K562 (cell line): ENCODE measurements around the gene MALRD1. TPM values are rescaled to one million over a fixed set of nuclear protein-coding genes. Genes with fewer than 3 reads are reported as not detected.

Experiments used
- ATAC-seq: fragments of 200-7000 bp; cut with Tn5 transposase; 3 replicates; pipeline ENCODE4 v1.9.1; 2020; ENCODE audit warnings: moderate library complexity
- BruUV-seq: library from RNA; stranded (reverse); fragments of 400-500 nt; replicated peaks from 2 replicates; lab custom pipeline; 2021; lab: Mats Ljungman, UMichigan
- CTCF ChIA-PET: fragments of 300-600 bp; formaldehyde crosslinking; extraction: SDS; loops from one replicate; lab custom pipeline; 2021; ENCODE audit warnings: low intra/inter-chr PET ratio; lab: Yijun Ruan, JAX
- POLR2A ChIA-PET: fragments of 300-600, 350-650 bp; sonication (Branson Sonifier 250); formaldehyde crosslinking; extraction: SDS; loops from one replicate; lab custom pipeline; 2021; ENCODE audit warnings: antibody characterized with exemption, inconsistent platforms; lab: Yijun Ruan, JAX
- DNase-seq, 4 experiments: peaks; one replicate each; pipeline versions ENCODE4 v3.0.0 to v3.0.0-alpha.2; 2011 to 2018; ENCODE audit warnings: low spot score in 3 of 4, mixed read lengths in 3 of 4; ENCODE audit errors: extremely low read depth in 1 of 4
- FAIRE-seq: peaks from 2 replicates; lab custom pipeline; 2011; peaks lifted over from hg19 to GRCh38; lab: Jason Lieb, UNC
- H2AFZ ChIP-seq: 2 replicates; pipeline ENCODE4 v1.6.0; 2011; ENCODE audit warnings: low read depth, low read length, control low read depth, inconsistent platforms
- H3K27ac ChIP-seq: fragments of 200-600 bp; 3 replicates; pipeline ENCODE4 v1.8.0; 2011; ENCODE audit warnings: low read depth, mild to moderate bottlenecking, control low read depth, inconsistent platforms, low read length, moderate library complexity, mixed read lengths; ENCODE audit errors: extremely low read depth
- H3K27me3 ChIP-seq, 2 experiments: fragments of 300-600 bp in 1 of 2; 2 replicates in 1 of 2; 3 replicates in 1 of 2; pipeline versions ENCODE4 v1.6.0 to v1.8.0; 2011; ENCODE audit warnings: inconsistent platforms in 2 of 2, low read length in 2 of 2, mild to moderate bottlenecking in 1 of 2, mixed read lengths in 1 of 2, moderate library complexity in 1 of 2; ENCODE audit not compliant: control insufficient read depth in 2 of 2, insufficient read depth in 2 of 2
- H3K36me3 ChIP-seq: fragments of 300-600 bp; 3 replicates; pipeline ENCODE4 v1.8.0; 2011; ENCODE audit warnings: mild to moderate bottlenecking, low read length, inconsistent platforms; ENCODE audit not compliant: control insufficient read depth, insufficient read depth
- H3K4me1 ChIP-seq, 2 experiments: fragments of 200-600 bp in 1 of 2; replicated peaks in 1 of 2; 2 replicates in 1 of 2; 3 replicates in 1 of 2; pipeline versions ENCODE4 v1.5.1 to v1.8.0; 2011; ENCODE audit warnings: inconsistent platforms in 2 of 2, low read length in 2 of 2, mild to moderate bottlenecking in 1 of 2, mixed read lengths in 1 of 2, moderate library complexity in 1 of 2; ENCODE audit not compliant: control insufficient read depth in 2 of 2, insufficient read depth in 2 of 2
- H3K4me2 ChIP-seq: 2 replicates; pipeline ENCODE4 v1.6.1; 2011; ENCODE audit warnings: low read length, control low read depth, inconsistent platforms, mixed read lengths; ENCODE audit not compliant: insufficient read depth
- H3K4me3 ChIP-seq: fragments of 200-600 bp; sonication (generic), shearing (Covaris generic); 2 replicates; pipeline ENCODE4 v1.5.1; 2016; ENCODE audit warnings: control low read depth, inconsistent platforms
- H3K79me2 ChIP-seq: fragments of 200-600 bp; 3 replicates; pipeline ENCODE4 v1.8.0; 2011; ENCODE audit warnings: low read length, inconsistent platforms; ENCODE audit not compliant: control insufficient read depth, insufficient read depth
- H3K9ac ChIP-seq, 2 experiments: 2 replicates each; pipeline versions ENCODE4 v1.6.0 to v1.6.1; 2011; ENCODE audit warnings: low read depth in 2 of 2, low read length in 2 of 2, control low read depth in 1 of 2, inconsistent platforms in 1 of 2, mild to moderate bottlenecking in 1 of 2, mixed read lengths in 1 of 2; ENCODE audit not compliant: insufficient read depth in 1 of 2
- H3K9me1 ChIP-seq: one replicate; pipeline ENCODE4 v1.6.0; 2011; ENCODE audit warnings: inconsistent platforms, mild to moderate bottlenecking, low read length, moderate library complexity; ENCODE audit not compliant: control insufficient read depth, insufficient read depth
- H3K9me3 ChIP-seq: replicated peaks from 2 replicates; pipeline ENCODE4 v1.5.1; 2011; ENCODE audit warnings: low read depth, low read length, inconsistent platforms; ENCODE audit not compliant: control insufficient read depth, insufficient read depth
- H4K20me1 ChIP-seq: replicated peaks from 2 replicates; pipeline ENCODE4 v1.6.1; 2011; ENCODE audit warnings: low read length, inconsistent platforms, mixed read lengths; ENCODE audit not compliant: control insufficient read depth, insufficient read depth
- CBX2 ChIP-seq: fragments of 200-600 bp; sonication (generic); IDR thresholded peaks from one replicate; pipeline ENCODE4 v1.6.1; 2012; ENCODE audit warnings: mild to moderate bottlenecking, low read length, inconsistent platforms; ENCODE audit not compliant: insufficient read depth, poor library complexity, severe bottlenecking
- CHD2 ChIP-seq: IDR thresholded peaks from 2 replicates; pipeline ENCODE4 v1.6.1; 2011; ENCODE audit warnings: low read depth, low read length
- FOXM1 ChIP-seq, 2 experiments: fragments of 450-650 bp in 1 of 2; sonication (generic) in 1 of 2; formaldehyde crosslinking in 1 of 2; IDR thresholded peaks; 2 replicates each; pipeline versions ENCODE4 v1.6.1 to v1.9.0; 2017 to 2022; ENCODE audit warnings: low read depth in 2 of 2, mild to moderate bottlenecking in 2 of 2, missing genetic modification reagents in 1 of 2, moderate library complexity in 1 of 2
- MAZ ChIP-seq, 2 experiments: fragments of 450-650 bp in 1 of 2; sonication (generic) in 1 of 2; formaldehyde crosslinking; IDR thresholded peaks in 1 of 2; conservative IDR thresholded peaks in 1 of 2; 2 replicates each; pipeline versions ENCODE4 v1.4.0 to v1.5.0; 2020; ENCODE audit warnings: mild to moderate bottlenecking in 1 of 2, missing genetic modification reagents in 1 of 2
- NELFE ChIP-seq: IDR thresholded peaks from 2 replicates; pipeline ENCODE4 v1.6.1; 2011; ENCODE audit warnings: mild to moderate bottlenecking; ENCODE audit not compliant: insufficient read depth, insufficient read length
- NR1H2 ChIP-seq: sonication (generic); formaldehyde crosslinking; IDR thresholded peaks from 2 replicates; pipeline ENCODE4 v1.4.0; 2020; ENCODE audit warnings: mild to moderate bottlenecking, missing genetic modification reagents
- POLR2B ChIP-seq: fragments of 450-650 bp; IDR thresholded peaks from 2 replicates; pipeline ENCODE4 v1.6.1; 2018; ENCODE audit warnings: low read depth; ENCODE audit not compliant: partially characterized antibody
- SAP30 ChIP-seq: fragments of 200-600 bp; sonication (generic); IDR thresholded peaks from 2 replicates; pipeline ENCODE4 v1.6.1; 2012; ENCODE audit warnings: borderline replicate concordance, low read depth, mild to moderate bottlenecking, moderate library complexity, low read length, control low read depth, inconsistent platforms; ENCODE audit not compliant: insufficient read depth, poor library complexity, severe bottlenecking
- SIN3B ChIP-seq: fragments of 450-650 bp; IDR thresholded peaks from 2 replicates; pipeline ENCODE4 v1.6.1; 2017; ENCODE audit warnings: low read depth, mild to moderate bottlenecking, moderate library complexity
- SMAD3 ChIP-seq: fragments of 450-650 bp; formaldehyde crosslinking; conservative IDR thresholded peaks from 2 replicates; pipeline ENCODE4 v1.4.0; 2020; ENCODE audit warnings: mild to moderate bottlenecking
- SPI1 ChIP-seq: IDR thresholded peaks from 2 replicates; pipeline ENCODE4 v1.6.1; 2011; ENCODE audit warnings: low read depth, low read length, control low read depth, borderline replicate concordance
- SREBF1 ChIP-seq: fragments of 150-350 bp; IDR thresholded peaks from 2 replicates; pipeline ENCODE4 v1.6.1; 2014; ENCODE audit warnings: antibody characterized with exemption, low read depth, low read length, borderline replicate concordance
- ZC3H11A ChIP-seq: IDR thresholded peaks from 2 replicates; pipeline ENCODE4 v1.6.1; 2012; ENCODE audit warnings: low read depth, low read length, improper control_type of control experiment
- ZNF140 ChIP-seq: fragments of 250-450 bp; sonication (Bioruptor Pico); IDR thresholded peaks from 2 replicates; pipeline ENCODE4 v1.8.0; 2021; ENCODE audit warnings: moderate library complexity, mild to moderate bottlenecking, inconsistent platforms
- ZNF143 ChIP-seq: sonication (generic); formaldehyde crosslinking; IDR thresholded peaks from 2 replicates; pipeline ENCODE4 v1.9.0; 2022; ENCODE audit warnings: mild to moderate bottlenecking, missing genetic modification reagents
- ZNF76 ChIP-seq: fragments of 250-450 bp; sonication (Bioruptor Pico); IDR thresholded peaks from 2 replicates; pipeline ENCODE4 v1.4.0; 2020; ENCODE audit warnings: mild to moderate bottlenecking, moderate library complexity, borderline replicate concordance
- ZNF785 ChIP-seq: fragments of 250-450 bp; sonication (Bioruptor Pico); IDR thresholded peaks from 2 replicates; pipeline ENCODE4 v1.4.0; 2020; ENCODE audit warnings: mild to moderate bottlenecking
- WGBS: fragments of 100-300 bp; shearing (Covaris generic); methylation state at CpG from one replicate; pipeline ENCODE4 v1.1.6; 2016; ENCODE audit warnings: low coverage, mixed read lengths; ENCODE audit not compliant: insufficient coverage; ENCODE audit errors: missing lambda C conversion rate; 5-methylcytosine and 5-hydroxymethylcytosine counted together
- in situ Hi-C: fragments of 300-500 bp; cut with MboI; formaldehyde crosslinking; loops from 4 replicates; pipeline ENCODE4 v1.15.0; 2018; ENCODE audit warnings: inconsistent platforms, mixed read lengths
- intact Hi-C: fragments of 100-400 bp; cut with micrococcal nuclease; formaldehyde crosslinking; loops from 2 replicates; pipeline ENCODE4 v1.14.2; 2022
- polyA plus RNA-seq, 8 experiments: library from polyadenylated mRNA; depleted of rRNA in 4 of 8; stranded (reverse) in 5 of 8; unstranded in 3 of 8; fragments of >200 nt; fragmentation: Nextera tagmentation in 2 of 8; fragmentation: Illumina TruSeq in 1 of 8; extraction: Ambion mirVana in 2 of 8; extraction: Trizol in 1 of 8; gene quantifications; 2 replicates each; pipeline versions ENCODE4 v1.2.1 to v1.2.3, GENCODE V29; 2011 to 2014; ENCODE audit warnings: inconsistent platforms in 1 of 8, missing spikeins in 1 of 8
- total RNA-seq, 7 experiments: library from RNA; depleted of rRNA in 6 of 7; stranded (reverse); fragments of >200 nt in 6 of 7; fragmentation: Illumina TruSeq in 2 of 7; extraction: Trizol in 2 of 7; gene quantifications; 2 replicates each; pipeline versions ENCODE4 v1.2.1 to v1.2.3, GENCODE V29; 2011 to 2021; ENCODE audit warnings: low replicate concordance in 1 of 7
- TF ChIP-seq, protein P1 (sequence below), 3 experiments: fragments of 200-800 bp in 1 of 3; fragments of 250-450 bp in 1 of 3; fragments of 450-650 bp in 1 of 3; sonication (Bioruptor Pico) in 1 of 3; sonication (Bioruptor generic) in 1 of 3; formaldehyde crosslinking in 1 of 3; IDR thresholded peaks; 2 replicates each; pipeline versions ENCODE4 v1.6.1 to v1.8.0; 2016 to 2022; ENCODE audit warnings: mild to moderate bottlenecking in 2 of 3, missing genetic modification characterization in 2 of 3, missing compliant biosample characterization in 1 of 3, moderate library complexity in 1 of 3

MALRD1 gene
- total and polyA plus RNA-seq, 9 of the 15 experiments (the other 6 are each of a cell fraction or from before 2014, with no cell fraction given), result not detected

DNA sequence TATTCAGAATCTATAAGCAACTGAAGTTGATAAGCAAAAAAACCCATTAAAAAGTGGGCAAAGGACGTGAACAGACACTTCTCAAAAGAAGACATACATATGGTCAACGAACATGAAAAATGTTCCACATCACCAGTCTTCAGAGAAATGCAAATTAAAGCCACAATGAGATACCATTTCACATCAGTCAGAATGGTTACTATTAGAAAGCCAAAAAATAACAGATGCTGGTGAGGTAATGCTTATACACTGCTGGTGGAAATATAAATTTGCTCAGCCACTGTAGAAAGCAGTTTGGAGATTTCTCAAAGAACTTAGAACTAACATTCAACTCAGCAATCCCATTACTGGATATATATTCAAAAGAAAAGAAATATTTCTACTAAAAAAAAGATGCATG lies 434.8 kb downstream of the MALRD1 start (continued):
- TF ChIP-seq ZNF785 (CRISPR knock-in tag), result no peak
- no peak for TF ChIP-seq CBX2
- TF ChIP-seq SPI1, result no peak
- TF ChIP-seq SMAD3 (CRISPR knock-in tag), result no peak
- no peak for TF ChIP-seq MAZ (CRISPR knock-in tag; conservative IDR thresholded peaks at IDR 0.05 in 1 of 2, IDR thresholded peaks at IDR 0.05 in 1 of 2)
- no peak for TF ChIP-seq ZNF140 (CRISPR knock-in tag)

DNA sequence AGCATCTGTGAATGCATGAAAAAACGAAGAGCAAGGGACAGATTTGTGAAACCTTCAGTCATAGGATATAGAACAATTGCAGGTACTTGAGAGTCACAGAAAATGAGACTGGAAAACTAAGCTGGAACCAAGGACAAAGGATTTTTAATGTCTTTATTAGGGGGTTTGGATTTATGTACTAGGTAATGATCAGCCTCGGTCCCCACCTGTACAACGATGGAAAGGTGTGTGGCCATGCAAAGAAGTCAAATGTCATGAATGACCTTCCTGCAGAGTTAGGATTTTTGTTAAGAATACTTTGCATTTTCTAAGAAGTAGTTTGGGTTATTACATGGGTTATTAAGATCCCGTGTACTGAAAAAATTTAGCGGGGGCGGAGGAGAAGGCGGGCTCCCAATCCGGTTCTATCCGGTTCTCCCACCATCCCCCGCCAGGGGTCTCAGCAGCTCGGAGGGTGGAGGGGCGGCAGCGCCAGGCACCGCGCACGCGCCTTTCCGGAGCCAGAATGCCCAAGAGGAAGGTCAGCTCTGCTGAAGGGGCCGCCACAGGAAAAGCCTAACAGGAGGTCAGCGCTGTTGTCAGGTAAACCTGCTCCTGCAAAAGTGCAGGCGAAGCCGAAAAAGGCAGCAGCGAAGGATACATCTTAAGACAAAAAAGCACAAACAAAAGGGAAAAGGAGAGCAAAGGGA lies 440.1 kb downstream of the MALRD1 start:
- DNase-seq (no peak), ATAC-seq (no peak), FAIRE-seq (no peak)
- Histone ChIP-seq H3K9me3 (no peaks in the 10 kb centered on the region), H4K20me1 (no peaks in the 10 kb centered on the region), H3K4me3 (no peak overlapping the region), H3K79me2 (no peaks in the 10 kb centered on the region), H2AFZ (no peak overlapping the region), H3K27me3 (no peaks in the 10 kb centered on the region), H3K9me1 (no peaks in the 10 kb centered on the region), H3K9ac (no peak overlapping the region), H3K4me1 (no peaks in the 10 kb centered on the region), H3K36me3 (no peaks in the 10 kb centered on the region), H3K27ac (no peak overlapping the region), H3K4me2 (no peak overlapping the region)
- WGBS, result under 1% methylated on average over 22 of the region's 23 CpGs
- in situ Hi-C loops (no loop called here), intact Hi-C loops (no loop called here)
- CTCF ChIA-PET, result no interaction called here
- POLR2A ChIA-PET, result no interaction called here
- no TSS peak for BruUV-seq
- TF ChIP-seq NELFE (no peak), CHD2 (no peak), SIN3B (no peak), NR1H2 (CRISPR knock-in tag) (no peak), ZNF143 (CRISPR knock-in tag) (no peak), SAP30 (no peak), POLR2B (no peak), ZNF76 (CRISPR knock-in tag) (no peak), FOXM1 (IDR thresholded peaks at IDR 0.05; ENCODE audit: low read depth) (no peak), FOXM1 (CRISPR knock-in tag; IDR thresholded peaks at IDR 0.05; ENCODE audit: low read depth) (no peak), SREBF1 (no peak), ZC3H11A (no peak)
- TF ChIP-seq, protein P1, sequence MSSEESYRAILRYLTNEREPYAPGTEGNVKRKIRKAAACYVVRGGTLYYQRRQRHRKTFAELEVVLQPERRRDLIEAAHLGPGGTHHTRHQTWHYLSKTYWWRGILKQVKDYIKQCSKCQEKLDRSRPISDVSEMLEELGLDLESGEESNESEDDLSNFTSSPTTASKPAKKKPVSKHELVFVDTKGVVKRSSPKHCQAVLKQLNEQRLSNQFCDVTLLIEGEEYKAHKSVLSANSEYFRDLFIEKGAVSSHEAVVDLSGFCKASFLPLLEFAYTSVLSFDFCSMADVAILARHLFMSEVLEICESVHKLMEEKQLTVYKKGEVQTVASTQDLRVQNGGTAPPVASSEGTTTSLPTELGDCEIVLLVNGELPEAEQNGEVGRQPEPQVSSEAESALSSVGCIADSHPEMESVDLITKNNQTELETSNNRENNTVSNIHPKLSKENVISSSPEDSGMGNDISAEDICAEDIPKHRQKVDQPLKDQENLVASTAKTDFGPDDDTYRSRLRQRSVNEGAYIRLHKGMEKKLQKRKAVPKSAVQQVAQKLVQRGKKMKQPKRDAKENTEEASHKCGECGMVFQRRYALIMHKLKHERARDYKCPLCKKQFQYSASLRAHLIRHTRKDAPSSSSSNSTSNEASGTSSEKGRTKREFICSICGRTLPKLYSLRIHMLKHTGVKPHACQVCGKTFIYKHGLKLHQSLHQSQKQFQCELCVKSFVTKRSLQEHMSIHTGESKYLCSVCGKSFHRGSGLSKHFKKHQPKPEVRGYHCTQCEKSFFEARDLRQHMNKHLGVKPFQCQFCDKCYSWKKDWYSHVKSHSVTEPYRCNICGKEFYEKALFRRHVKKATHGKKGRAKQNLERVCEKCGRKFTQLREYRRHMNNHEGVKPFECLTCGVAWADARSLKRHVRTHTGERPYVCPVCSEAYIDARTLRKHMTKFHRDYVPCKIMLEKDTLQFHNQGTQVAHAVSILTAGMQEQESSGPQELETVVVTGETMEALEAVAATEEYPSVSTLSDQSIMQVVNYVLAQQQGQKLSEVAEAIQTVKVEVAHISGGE (CRISPR knock-in tag; IDR thresholded peaks at IDR 0.05), result no peak
